ENCODE measurements around the gene TRIM26. TPM values are rescaled to one million over a fixed set of nuclear protein-coding genes. Genes with fewer than 3 reads are reported as not detected.
"Not testable (repeated sequence)": the region's sequence is repeated elsewhere in the genome, so short reads cannot be mapped to it uniquely, and the experiment has no call there.

TRIM26 gene
- total RNA-seq, 1 donor from 2014 or later, result 20.6 TPM

DNA sequence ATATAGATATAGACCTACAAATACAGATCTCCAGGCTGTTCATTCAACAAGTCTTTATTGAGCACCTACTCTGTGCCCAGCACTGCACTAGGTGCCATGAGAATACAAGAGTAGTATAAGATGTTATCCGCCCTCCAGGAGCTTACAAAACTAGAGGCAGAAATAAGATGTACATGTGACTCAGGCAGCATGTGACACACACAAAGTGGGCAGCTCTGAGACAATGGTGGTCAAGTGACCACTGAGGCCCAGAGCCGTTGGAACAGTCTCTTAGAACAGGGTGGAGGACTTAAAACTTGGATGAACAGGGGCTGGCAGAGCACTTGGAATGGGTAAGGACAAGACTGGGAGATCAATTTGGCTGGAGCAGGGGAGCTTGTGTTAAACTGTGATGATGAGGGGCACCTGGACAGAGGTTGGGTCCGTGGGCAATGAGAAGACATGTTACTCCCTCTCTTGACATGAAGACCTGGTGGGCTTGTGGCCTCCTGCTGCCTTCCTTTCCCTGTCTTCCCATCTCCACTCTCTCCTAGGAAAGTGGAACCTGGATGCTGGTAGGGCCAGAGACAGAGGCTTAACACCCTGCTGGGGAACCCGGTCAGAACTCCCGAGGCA is 28.7 kb downstream of the TRIM26 start:
- DNase-seq (ENCODE audit: missing footprints), result no peak
- no peak for ATAC-seq
- intact Hi-C loops (cut with DNase I), result no loop called here

DNA sequence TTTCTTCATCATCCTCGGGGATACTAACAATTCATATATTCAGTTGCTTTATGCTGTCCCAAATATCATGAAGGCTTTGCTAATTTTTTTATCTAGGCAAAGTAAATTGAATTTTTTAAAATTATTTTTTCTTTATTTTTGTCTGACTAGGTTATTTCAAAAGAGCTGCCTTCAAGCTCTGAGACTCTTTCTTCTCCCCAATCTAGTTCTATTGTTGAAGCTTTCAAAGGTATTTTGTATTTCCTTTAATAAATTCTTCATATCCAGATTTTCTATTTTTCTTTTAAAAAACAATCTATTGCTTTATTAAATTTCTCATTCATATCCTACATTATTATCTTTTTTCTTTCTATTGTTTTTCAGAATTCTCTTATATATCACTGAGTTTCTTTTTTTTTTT is 33.1 kb downstream of the TRIM26 start:
- DNase-seq (ENCODE audit: missing footprints) (no peak), ATAC-seq (no peak)
- intact Hi-C loops (cut with DNase I), result no loop called here

DNA sequence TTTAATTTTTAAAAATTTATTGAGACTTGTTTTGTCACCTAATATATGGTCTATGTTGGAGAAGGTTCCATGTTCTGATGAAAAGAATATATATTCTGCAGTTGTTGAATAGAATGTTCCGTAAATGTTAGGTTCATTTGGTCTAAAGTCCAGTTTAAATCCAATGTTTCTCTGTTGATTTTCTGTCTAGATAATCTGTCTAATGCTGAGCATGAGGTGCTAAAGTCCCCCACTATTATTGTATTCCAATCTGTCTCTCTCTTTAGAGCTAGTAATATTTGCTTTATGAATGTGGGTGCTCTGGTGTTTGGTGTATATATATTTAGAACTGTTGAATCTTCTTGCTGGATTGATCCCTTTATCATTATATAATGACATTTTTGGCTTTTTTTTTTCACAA is 34.4 kb downstream of the TRIM26 start:
- ATAC-seq (no peak), DNase-seq (ENCODE audit: missing footprints) (no peak)
- intact Hi-C loops (cut with DNase I), result no loop called here

DNA sequence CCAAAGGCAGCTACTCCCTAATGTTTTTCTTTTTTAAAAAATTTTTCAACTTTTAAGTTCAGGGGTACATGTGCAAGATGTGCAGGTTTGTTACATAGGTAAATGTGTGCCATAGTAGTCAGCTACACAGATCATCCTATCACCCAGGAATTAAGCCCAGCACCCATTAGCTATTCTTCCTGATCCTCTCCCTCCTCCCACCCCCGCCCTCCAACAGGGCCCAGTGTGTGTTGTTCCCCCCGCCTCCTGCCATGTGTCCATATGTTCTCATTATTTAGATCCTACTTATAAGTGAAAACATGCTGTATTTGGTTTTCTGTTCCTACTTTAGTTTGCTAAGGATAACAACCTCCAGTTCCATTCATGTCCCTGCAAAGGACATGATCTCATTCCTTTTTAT is 37.4 kb downstream of the TRIM26 start:
- ATAC-seq (no peak), DNase-seq (ENCODE audit: missing footprints) (no peak)
- intact Hi-C loops (cut with DNase I), result no loop called here

DNA sequence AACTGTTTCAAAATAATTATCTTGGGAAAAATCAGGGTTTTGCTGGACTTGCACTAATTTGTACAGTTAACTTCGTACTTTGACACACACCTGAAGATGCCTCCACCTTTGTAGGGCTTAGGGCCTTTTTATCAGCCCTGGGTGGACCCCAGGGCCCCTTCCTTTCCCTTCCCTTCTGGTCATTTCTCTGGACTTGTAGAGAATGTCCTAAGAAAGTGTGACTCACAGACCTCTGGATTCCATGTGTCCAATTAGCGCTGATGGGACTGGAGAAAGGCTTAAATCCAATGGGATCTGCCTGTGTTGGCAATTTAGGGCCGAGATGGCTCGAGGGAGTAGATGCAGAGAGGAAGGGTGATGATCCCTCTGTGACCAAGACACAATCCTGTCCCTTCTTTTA is 40.5 kb downstream of the TRIM26 start:
- ATAC-seq (no peak), DNase-seq (ENCODE audit: missing footprints) (no peak)
- intact Hi-C loops (cut with DNase I), result no loop called here

DNA sequence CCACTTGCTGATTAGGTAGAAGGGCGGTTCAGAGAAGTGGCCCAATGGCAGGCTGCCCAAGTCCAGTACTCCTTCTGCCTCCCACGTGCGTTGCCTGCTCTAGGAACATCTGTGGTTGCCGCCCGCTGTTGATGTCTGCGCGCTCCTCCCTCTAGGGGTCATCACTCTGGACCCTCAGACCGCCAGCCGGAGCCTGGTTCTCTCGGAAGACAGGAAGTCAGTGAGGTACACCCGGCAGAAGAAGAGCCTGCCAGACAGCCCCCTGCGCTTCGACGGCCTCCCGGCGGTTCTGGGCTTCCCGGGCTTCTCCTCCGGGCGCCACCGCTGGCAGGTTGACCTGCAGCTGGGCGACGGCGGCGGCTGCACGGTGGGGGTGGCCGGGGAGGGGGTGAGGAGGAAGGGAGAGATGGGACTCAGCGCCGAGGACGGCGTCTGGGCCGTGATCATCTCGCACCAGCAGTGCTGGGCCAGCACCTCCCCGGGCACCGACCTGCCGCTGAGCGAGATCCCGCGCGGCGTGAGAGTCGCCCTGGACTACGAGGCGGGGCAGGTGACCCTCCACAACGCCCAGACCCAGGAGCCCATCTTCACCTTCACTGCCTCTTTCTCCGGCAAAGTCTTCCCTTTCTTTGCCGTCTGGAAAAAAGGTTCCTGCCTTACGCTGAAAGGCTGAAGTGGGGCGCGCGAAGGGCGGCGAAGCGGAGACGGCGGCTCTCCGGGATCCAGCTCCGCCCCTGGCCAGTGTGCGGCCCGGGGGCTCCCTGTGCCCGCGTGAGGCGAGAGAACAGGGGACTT is 41.3 kb downstream of the TRIM26 start:
- no peak for ATAC-seq
- DNase-seq (ENCODE audit: missing footprints), result no peak
- intact Hi-C loops (cut with DNase I), result loop anchor here (2.0 kb wide), 1 partner anchor 69 kb away; no protein-coding TSS in a partner anchor

DNA sequence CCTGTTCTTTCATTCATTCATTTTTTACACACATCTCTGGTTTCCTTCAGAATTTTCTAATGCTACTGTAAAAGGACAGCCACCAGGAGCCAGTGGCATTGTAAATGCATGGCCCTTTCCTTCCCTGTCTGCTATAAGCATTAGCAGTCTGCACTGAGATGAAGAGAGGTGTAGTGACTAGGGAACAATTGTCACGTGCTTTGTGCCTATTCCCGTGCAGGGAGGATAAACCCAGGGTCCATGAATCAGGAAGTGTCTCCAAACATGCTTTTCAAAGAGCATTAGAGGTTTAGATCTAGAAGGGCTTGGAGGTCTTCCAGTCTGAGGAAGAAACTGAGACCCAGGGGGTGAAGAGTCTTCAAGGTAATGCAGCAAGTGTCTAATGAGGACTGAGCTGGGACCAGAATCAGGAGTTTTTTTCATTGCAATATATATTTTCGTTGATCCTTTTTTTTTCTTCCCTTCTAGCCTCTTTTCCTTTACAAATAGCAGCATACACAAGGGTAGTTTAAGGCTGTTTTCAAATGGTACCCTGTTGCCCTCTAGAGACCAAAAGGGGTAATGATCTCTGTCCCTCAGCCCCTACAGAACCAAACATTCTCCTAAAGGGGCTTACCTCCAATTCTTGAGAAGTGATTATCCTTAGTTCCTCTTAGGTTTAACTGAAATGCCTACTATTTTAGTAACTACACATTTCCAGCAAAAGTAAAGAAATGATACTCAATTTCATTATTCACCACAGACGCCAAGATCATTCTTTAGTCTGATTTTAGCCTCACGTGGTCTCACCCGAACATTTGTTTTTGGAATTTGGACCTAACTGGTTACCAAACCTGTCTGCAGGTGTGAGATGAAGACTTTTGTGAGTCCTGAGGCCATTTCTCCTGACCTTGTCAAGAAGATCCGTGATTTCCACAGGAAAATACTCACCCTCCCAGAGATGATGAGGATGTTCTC is 43.3 kb downstream of the TRIM26 start:
- ATAC-seq, result peak; percentile 69
- intact Hi-C loops (cut with DNase I), result loop anchor here (2.0 kb wide), 1 partner anchor 67 kb away; no protein-coding TSS in a partner anchor
- DNase-seq (ENCODE audit: missing footprints), result no peak

DNA sequence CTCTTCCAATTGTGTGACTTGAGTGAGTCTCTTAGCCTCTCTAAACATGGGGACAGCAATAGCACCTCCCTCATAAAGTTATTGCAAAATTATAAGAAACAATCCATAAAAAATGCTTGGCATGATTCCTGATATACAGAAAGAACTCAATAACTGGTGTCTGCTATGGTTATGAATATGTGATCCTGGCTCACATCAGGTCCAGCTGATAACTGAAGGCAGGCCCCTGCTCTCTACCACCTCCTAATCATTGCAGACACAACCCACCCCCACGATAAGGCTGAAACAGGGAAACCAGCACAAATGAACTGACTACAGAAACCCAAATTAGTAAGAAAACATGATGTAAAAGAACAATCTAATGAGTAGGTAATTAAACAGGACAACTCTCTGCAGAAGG is 44.5 kb downstream of the TRIM26 start:
- DNase-seq (ENCODE audit: missing footprints) (no peak), ATAC-seq (no peak)
- intact Hi-C loops (cut with DNase I), result no loop called here

DNA sequence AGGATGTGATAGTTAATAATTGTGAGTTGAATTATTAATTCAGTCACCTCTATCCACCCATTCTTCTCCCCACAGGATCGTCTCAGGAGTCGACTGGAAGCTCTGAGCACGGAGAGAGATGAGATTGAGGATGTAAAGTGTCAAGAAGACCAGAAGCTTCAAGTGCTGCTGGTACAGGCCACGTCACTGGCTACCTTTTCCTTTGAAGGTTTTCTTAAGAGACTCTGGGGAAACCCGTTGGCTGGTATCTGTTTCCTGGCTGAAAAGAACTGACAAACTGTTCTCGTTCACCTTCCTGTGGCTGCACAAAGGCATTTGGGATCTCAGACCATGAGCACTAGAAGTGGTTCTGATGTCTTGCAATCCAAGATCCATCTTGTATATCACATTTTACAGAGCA is 46.1 kb downstream of the TRIM26 start:
- intact Hi-C loops (cut with DNase I), result no loop called here
- DNase-seq (ENCODE audit: missing footprints) (no peak), ATAC-seq (no peak)

DNA sequence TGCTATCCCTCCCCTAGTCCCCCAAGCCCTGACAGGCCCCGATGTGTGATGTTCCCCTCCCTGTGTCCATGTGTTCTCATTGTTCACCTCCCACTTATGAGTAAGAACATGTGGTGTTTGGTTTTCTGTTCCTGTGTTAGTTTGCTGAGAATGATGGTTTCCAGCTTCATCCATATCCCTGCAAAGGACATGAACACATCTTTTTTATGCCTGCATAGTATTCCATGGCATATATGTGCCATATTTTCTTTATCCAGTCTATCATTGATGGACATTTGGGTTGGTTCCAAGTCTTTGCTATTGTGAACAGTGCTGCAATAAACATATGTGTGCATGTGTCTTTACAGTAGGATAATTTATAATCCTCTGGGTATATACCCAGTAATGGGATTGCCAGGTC is 48.0 kb downstream of the TRIM26 start:
- ATAC-seq; intact Hi-C loops (cut with DNase I); DNase-seq (ENCODE audit: missing footprints): not testable (repeated sequence)

DNA sequence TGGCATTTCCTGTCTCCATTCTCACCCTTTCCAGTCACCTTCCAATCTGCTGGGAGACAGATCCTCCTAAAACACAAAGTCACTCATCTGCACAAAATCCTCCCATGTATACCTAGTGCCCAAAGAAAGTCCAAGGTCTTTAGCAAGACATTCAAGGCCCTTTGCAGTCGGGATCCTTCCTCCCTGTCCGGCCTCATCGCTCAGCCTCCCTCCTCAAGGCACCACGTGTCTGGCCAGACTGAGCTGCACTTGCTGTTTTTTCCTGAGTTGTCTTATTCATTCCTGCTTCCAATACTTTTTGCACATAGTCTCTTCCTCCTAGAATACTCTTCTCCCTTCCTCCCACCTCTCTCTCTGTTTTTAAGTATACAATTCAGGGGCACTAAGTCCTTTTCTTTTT is 48.5 kb downstream of the TRIM26 start:
- ATAC-seq, result no peak
- intact Hi-C loops (cut with DNase I), result no loop called here
- no peak for DNase-seq (ENCODE audit: missing footprints)

DNA sequence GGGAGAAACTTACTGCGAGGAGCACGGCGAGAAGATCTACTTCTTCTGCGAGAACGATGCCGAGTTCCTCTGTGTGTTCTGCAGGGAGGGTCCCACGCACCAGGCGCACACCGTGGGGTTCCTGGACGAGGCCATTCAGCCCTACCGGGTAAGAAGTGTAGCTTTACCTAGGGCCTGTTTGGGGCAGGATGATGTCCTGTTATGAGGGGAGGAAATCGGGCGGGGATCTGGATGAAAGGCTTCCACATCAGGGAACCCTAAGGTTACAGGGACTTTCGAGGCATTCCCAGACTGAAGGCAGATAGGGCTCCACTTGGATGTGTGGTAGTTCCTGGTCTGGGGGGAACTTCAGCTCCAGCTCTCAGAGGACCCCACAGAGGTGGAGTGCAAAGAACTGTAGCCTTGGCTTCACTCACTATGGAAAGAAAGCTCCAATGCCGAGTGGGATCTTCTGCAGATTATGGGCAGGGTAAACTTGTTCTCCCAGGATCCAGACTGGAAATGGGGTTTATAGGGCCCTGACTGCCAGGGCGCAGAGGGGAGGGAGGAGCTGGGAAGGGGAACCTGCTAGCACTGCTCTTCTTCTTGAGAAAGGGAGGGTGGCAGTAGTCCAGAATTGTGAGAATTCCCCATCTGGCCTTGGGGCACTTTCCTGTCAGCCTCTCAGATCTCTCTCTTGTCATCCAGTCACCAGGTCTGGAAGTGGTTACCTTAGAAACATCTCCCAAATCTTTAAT is 49.1 kb downstream of the TRIM26 start:
- no peak for DNase-seq (ENCODE audit: missing footprints)
- no peak for ATAC-seq
- intact Hi-C loops (cut with DNase I), result no loop called here

DNA sequence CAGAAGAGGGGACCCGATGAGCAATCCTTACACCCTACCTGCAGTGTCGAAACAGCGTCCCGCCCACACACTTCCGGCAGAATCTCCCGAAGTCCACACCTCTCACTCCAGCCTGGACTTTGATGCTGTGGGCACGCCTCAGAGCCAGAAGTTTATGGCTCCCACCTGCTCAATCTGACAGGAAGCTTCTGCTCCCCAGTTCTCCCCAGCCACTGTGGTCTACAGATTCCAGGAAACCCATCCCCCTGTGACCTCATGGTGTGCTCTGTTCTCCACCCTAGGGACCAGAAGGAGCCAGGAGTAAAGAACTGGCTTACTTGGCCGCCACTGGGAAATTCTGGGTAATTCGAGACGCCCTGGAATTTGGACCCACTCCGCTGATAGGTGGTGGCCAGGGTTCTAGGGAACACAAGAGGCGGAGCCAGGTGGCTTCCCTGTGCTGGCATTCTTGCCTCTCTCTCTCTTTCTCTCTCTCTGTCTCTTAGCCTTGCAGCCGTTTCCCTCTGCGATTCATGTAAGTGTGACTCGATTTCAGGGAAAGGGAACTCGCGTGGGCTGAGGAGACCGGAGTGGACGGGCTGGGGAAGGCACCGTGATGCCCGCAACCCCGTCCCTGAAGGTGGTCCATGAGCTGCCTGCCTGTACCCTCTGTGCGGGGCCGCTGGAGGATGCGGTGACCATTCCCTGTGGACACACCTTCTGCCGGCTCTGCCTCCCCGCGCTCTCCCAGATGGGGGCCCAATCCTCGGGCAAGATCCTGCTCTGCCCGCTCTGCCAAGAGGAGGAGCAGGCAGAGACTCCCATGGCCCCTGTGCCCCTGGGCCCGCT is 49.9 kb downstream of the TRIM26 start, which contains the start of gene TRIM15:
TSS of gene TRIM15 (plus strand) at position 457 of the 828 bp plus-strand sequence. CDS start at position 596, 139 bp downstream.
- DNase-seq (ENCODE audit: missing footprints) (no peak), ATAC-seq (no peak)
- intact Hi-C loops (cut with DNase I), result no loop called here

DNA sequence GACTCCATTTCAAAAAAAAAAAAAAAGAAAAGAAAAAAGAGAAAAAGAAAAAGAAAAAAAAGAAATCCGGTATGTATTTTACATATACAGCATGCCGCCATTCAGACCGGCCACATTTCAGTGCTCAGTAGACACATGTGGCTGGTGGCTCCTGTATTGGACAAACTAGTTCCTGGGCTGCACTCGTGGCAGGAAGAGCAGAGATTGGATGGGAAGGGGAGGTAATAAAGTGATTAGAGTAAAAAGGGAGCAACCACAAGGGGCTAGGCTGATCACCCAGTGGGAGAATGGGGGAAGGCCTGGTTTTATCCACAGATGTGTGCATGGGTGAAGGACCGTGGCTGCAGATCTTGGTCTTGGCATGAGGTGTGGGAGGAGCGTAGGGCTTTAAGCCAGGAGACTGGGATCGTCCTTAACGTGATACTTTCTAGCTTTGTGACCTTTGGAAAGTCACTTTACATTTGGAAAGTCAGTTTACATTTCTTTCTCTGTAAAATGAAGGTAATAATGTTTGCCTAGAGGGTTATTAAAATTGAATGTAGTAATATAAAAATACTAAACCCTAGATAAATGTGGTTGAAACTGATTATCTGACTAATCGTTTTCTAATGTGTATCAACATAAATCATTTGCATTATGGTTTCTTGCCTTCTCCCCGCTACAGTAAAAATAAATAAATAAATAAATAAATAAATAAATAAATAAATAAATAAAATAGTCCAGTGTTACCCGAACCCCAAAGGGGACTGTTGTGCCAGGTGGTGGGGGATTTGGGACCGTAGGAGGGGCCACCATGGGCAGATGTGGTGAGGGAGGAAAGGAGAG is 50.7 kb downstream of the TRIM26 start:
- DNase-seq (ENCODE audit: missing footprints), result no peak
- intact Hi-C loops (cut with DNase I), result no loop called here
- no peak for ATAC-seq

DNA sequence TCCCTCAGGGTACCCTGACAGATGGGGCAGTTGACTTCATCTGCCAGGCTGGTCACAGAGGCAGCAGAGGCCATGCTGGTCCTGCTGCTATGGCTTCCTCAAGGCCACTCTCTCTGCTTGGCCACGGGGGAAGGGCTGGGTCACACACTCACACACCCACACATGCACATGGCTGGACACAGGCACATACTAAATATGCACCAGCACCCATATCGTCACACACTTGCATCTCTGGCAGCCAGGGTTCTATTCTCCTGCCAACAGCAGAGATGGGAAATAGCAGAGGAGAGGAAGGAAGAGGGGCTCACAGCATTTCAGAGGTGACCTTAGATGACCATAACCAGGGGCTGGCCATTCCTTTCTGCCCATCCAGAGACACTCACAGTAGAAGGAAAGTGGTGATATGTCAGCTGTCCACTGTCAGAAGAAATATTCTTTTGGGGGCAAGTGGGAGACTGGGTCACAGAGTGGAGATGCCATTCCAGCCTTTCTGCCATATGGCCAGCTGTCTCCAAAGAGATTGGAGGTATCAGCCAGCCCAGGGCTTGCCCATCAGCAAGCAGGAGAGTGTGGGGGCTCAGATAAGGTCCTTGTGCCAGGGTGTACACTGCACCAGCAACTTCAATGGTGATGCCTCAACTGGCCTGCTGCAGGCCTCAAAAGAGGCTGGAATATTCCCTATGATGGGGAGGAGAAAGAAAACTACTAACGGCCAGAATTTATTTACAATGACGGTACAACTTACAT is 52.2 kb downstream of the TRIM26 start, which contains the start of gene TRIM10:
TSS of gene TRIM10 (minus strand) at position 427 of the 747 bp plus-strand sequence. CDS start at position 74, 353 bp downstream.
- DNase-seq (ENCODE audit: missing footprints), result no peak
- ATAC-seq, result no peak
- intact Hi-C loops (cut with DNase I), result no loop called here

Measured in Right ventricle myocardium inferior (tissue), 1 donor.